ENCODE data around the gene CD4. TPM values are rescaled to one million over a fixed set of nuclear protein-coding genes. Genes with fewer than 3 reads are reported as not detected.

CD4 gene
- total RNA-seq, 6 donors from 2014 or later: 10.5 to 86.6 (median 35.6) TPM

DNA sequence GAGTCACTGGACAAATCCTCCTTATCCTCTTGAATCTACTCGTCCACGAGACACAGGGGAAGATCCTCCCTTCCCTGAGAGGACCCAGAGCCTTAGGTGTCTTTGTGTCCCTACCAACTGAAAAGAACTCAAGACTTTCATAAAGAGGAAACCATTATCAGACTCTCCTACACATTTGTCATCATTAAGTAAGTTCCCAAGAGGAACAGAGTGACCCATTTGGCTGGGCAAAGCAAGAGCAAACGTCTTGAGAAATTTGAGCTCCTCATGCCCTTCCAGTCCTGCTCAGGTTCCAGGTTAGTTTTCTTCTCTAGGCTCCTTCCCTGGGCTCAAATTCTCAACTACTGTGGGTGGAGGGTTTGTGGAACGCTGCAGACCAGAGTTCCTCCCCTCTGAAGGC lies 42.1 kb upstream of the CD4 start:
- TF ChIP-seq, protein P1, sequence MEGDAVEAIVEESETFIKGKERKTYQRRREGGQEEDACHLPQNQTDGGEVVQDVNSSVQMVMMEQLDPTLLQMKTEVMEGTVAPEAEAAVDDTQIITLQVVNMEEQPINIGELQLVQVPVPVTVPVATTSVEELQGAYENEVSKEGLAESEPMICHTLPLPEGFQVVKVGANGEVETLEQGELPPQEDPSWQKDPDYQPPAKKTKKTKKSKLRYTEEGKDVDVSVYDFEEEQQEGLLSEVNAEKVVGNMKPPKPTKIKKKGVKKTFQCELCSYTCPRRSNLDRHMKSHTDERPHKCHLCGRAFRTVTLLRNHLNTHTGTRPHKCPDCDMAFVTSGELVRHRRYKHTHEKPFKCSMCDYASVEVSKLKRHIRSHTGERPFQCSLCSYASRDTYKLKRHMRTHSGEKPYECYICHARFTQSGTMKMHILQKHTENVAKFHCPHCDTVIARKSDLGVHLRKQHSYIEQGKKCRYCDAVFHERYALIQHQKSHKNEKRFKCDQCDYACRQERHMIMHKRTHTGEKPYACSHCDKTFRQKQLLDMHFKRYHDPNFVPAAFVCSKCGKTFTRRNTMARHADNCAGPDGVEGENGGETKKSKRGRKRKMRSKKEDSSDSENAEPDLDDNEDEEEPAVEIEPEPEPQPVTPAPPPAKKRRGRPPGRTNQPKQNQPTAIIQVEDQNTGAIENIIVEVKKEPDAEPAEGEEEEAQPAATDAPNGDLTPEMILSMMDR (IDR thresholded peaks at IDR 0.05): no peak
- TF ChIP-seq POLR2A (IDR thresholded peaks at IDR 0.05): no peak
- Histone ChIP-seq H3K27ac (no peak overlapping the region), H3K4me1 (peaks cover 6 to 13% (median 8%) of the 10 kb centered on the region in 4 donors), H3K27me3 (no peaks in the 10 kb centered on the region), H3K4me3 (no peak overlapping the region), H3K9me3 (no peaks in the 10 kb centered on the region), H3K36me3 (peaks cover 35 to 61% (median 48%) of the 10 kb centered on the region in 4 donors)
- DNase-seq (no peak), ATAC-seq (ENCODE audit: low FRiP score in 2 of 2) (no peak)
- 75 to 80% methylated on average over 4 of the region's 4 CpGs for WGBS, 2 donors

DNA sequence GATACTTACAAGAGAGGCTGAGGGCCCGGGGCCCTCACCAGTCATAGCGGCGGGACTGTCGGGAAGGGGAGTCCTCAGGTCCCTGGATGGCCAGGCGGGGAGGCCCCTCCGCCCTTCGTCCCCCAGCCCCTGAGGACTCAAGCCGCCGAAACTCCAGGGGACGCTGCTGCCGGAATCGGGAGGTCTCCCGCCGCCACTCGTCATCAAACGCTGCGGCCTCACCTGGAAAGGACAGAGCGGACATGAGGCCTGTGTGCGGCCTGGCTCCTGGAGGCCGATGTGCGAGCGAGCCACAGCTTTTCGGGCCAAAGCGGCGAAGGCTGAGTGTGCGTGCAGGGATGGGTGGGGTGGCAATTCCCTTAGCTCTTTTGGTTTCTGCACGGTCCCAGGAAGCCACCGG lies 40.6 kb upstream of the CD4 start:
- Histone ChIP-seq H3K4me3 (no peak overlapping the region), H3K27ac (no peak overlapping the region), H3K36me3 (peaks cover 35 to 61% (median 48%) of the 10 kb centered on the region in 4 donors), H3K9me3 (no peaks in the 10 kb centered on the region), H3K4me1 (peaks cover 9 to 18% (median 13%) of the 10 kb centered on the region in 4 donors), H3K27me3 (no peaks in the 10 kb centered on the region)
- ATAC-seq (ENCODE audit: low FRiP score in 2 of 2): no peak
- TF ChIP-seq, protein P1 (IDR thresholded peaks at IDR 0.05): no peak
- TF ChIP-seq EP300 (IDR thresholded peaks at IDR 0.05) (no peak), POLR2AphosphoS5 (IDR thresholded peaks at IDR 0.05) (no peak), POLR2A (IDR thresholded peaks at IDR 0.05) (no peak)
- DNase-seq: peak in 1 of 2 donors; percentile 64
- WGBS, 2 donors: 95% methylated on average over 20 to 28 of the region's 28 CpGs

DNA sequence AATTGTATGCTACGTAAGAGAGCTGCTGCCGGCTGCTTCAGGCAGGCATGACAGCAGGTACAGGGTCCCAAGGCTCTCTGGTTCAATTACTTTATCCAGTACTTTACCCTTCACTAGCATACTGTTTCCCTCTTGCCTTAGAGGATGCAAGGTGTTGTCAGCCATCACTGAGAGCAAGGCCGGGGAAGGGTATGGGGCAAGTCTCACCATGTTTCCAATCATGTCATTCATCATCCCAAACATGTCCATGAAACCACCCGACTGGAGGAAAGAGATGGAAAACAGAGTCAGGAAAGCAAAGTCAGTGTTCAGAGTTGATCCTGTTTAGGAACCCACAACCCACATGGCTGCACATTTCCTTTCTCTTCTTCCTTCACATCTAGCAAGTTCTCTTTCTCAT lies 38.8 kb upstream of the CD4 start:
- peaks cover 35 to 61% (median 48%) of the 10 kb centered on the region in 4 donors for H3K36me3 ChIP-seq
- TF ChIP-seq EP300 (IDR thresholded peaks at IDR 0.05) (no peak), POLR2AphosphoS5 (IDR thresholded peaks at IDR 0.05) (no peak), POLR2A (IDR thresholded peaks at IDR 0.05) (no peak)
- TF ChIP-seq, protein P1 (IDR thresholded peaks at IDR 0.05): no peak
- 89 to 93% methylated on average over 4 of the region's 4 CpGs for WGBS, 2 donors
- H3K27me3 ChIP-seq: no peaks in the 10 kb centered on the region
- ATAC-seq (ENCODE audit: low FRiP score in 2 of 2): no peak
- no peak overlapping the region for H3K4me3 ChIP-seq
- no peaks in the 10 kb centered on the region for H3K9me3 ChIP-seq
- no peak for DNase-seq
- H3K4me1 ChIP-seq: peaks cover 12 to 24% (median 19%) of the 10 kb centered on the region in 4 donors
- peak overlapping the region in 1 of 4 donors; percentile 17 for H3K27ac ChIP-seq

DNA sequence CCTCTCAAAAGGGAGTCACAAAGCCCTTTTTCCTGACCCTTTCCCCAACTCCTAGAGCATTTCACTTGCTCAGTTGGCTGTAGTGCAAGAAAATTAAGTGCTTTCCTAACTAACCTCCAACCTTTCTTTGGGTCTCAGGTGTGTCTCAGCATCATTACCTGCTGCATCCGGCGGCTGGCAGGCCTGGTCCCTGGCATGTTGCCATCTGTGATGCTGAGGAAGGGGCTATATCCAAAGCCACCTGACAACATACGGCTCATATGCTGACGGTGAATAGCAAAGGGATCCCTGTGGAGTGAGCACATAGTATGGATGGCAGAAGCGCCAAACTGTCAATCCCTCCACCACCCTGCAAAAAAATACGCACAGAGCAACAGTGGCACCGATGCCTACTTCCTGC lies 37.6 kb upstream of the CD4 start:
- DNase-seq (peak in 1 of 2 donors; percentile 60), ATAC-seq (ENCODE audit: low FRiP score in 2 of 2) (no peak)
- no peaks in the 10 kb centered on the region for H3K27me3 ChIP-seq
- peak overlapping the region; percentile 96 to 100 (median 98) for H3K27ac ChIP-seq
- TF ChIP-seq, protein P1 (IDR thresholded peaks at IDR 0.05): no peak
- TF ChIP-seq POLR2AphosphoS5 (IDR thresholded peaks at IDR 0.05): no peak
- TF ChIP-seq POLR2A (IDR thresholded peaks at IDR 0.05): no peak
- TF ChIP-seq EP300 (IDR thresholded peaks at IDR 0.05): no peak
- 73 to 88% methylated on average over 4 to 7 of the region's 7 CpGs for WGBS, 2 donors
- H3K9me3 ChIP-seq: no peaks in the 10 kb centered on the region
- peaks cover 12 to 22% (median 18%) of the 10 kb centered on the region in 4 donors for H3K4me1 ChIP-seq
- H3K4me3 ChIP-seq: peak overlapping the region in 3 of 4 donors; percentile 82 to 95 (median 83)
- peaks cover 35 to 51% (median 44%) of the 10 kb centered on the region in 4 donors for H3K36me3 ChIP-seq

Measured in upper lobe of left lung (tissue), 6 donors.